PFSK-1 (cell line): ENCODE measurements around the gene AUH.

Source experiments
- FOXP2 ChIP-seq: optimal IDR thresholded peaks from 2 replicates; pipeline ENCODE3; 2011; ENCODE audit warnings: borderline replicate concordance, control low read depth, inconsistent platforms; ENCODE audit not compliant: insufficient read depth; ENCODE audit errors: extremely low read length, extremely low read depth
- POLR2AphosphoS5 ChIP-seq: IDR thresholded peaks from 2 replicates; pipeline ENCODE4 v1.6.1; 2012; ENCODE audit warnings: low read depth, mild to moderate bottlenecking, control low read depth, low read length, moderate library complexity
- REST ChIP-seq, 2 experiments: IDR thresholded peaks; 2 replicates each; pipeline versions ENCODE4 v1.6.1 to v1.8.0; 2011 to 2012; ENCODE audit warnings: low read depth in 2 of 2, low read length in 2 of 2, control low read depth in 1 of 2, inconsistent platforms in 1 of 2, mild to moderate bottlenecking in 1 of 2, moderate library complexity in 1 of 2; ENCODE audit not compliant: insufficient read depth in 1 of 2
- SIN3A ChIP-seq: IDR thresholded peaks from 2 replicates; pipeline ENCODE4 v1.6.1; 2012; ENCODE audit warnings: mild to moderate bottlenecking, low read length, moderate library complexity, borderline replicate concordance; ENCODE audit not compliant: insufficient read depth
- TAF1 ChIP-seq: IDR thresholded peaks from 2 replicates; pipeline ENCODE4 v1.6.1; 2012; ENCODE audit warnings: low read length, control low read depth, borderline replicate concordance; ENCODE audit not compliant: insufficient read depth

Gene AUH

GRCh38 chr9:91315191-91315590 is 46.5 kb downstream of the AUH start:
- TF ChIP-seq POLR2AphosphoS5 (no peak), SIN3A (no peak), FOXP2 (no peak), REST (IDR thresholded peaks at IDR 0.05; ENCODE audit: insufficient read depth in 1 of 2, low read depth in 2 of 2, low read length in 2 of 2) (no peak), TAF1 (no peak)

- TF ChIP-seq FOXP2 (no peak), SIN3A (no peak), TAF1 (no peak), POLR2AphosphoS5 (no peak), REST (IDR thresholded peaks at IDR 0.05; ENCODE audit: insufficient read depth in 1 of 2, low read depth in 2 of 2, low read length in 2 of 2) (no peak)
Observed at GRCh38 chr9:91312717-91313325, 48.9 kb downstream of the AUH start.

GRCh38 chr9:91310037-91310436 is 51.7 kb downstream of the AUH start:
- TF ChIP-seq SIN3A, result no peak
- no peak for TF ChIP-seq POLR2AphosphoS5
- no peak for TF ChIP-seq TAF1
- no peak for TF ChIP-seq FOXP2
- TF ChIP-seq REST (IDR thresholded peaks at IDR 0.05; ENCODE audit: insufficient read depth in 1 of 2, low read depth in 2 of 2, low read length in 2 of 2), result no peak

GRCh38 chr9:91308191-91308590 is 53.5 kb downstream of the AUH start:
- TF ChIP-seq FOXP2, result no peak
- no peak for TF ChIP-seq SIN3A
- no peak for TF ChIP-seq TAF1
- no peak for TF ChIP-seq POLR2AphosphoS5
- TF ChIP-seq REST (IDR thresholded peaks at IDR 0.05; ENCODE audit: insufficient read depth in 1 of 2, low read depth in 2 of 2, low read length in 2 of 2), result no peak
